GM12878 (cell line): ENCODE measurements around the gene ZXDC. TPM values are rescaled to one million over a fixed set of nuclear protein-coding genes. Genes with fewer than 3 reads are reported as not detected.

ENCODE experiments used
- ATAC-seq: fragments of 200-7000 bp; cut with Tn5 transposase; 3 replicates; pipeline ENCODE4 v1.9.1; 2020; ENCODE audit warnings: mild to moderate bottlenecking, moderate library complexity
- BruUV-seq: library from RNA; stranded (reverse); fragments of 400-500 nt; replicated peaks from 2 replicates; lab custom pipeline; 2021; lab: Mats Ljungman, UMichigan
- CTCF ChIA-PET: fragments of 300-600 bp; sonication (Branson Sonifier 250); formaldehyde crosslinking; extraction: SDS; loops from one replicate; lab custom pipeline; 2021; ENCODE audit warnings: inconsistent platforms; lab: Yijun Ruan, JAX
- POLR2A ChIA-PET: fragments of 350-600 bp; formaldehyde crosslinking; extraction: SDS; loops from one replicate; lab custom pipeline; 2021; ENCODE audit warnings: inconsistent platforms; lab: Charles Lee
- RAD21 ChIA-PET: fragments of 300-600 bp; sonication (Branson Sonifier 250); formaldehyde crosslinking; loops from one replicate; lab custom pipeline; 2023; ENCODE audit warnings: antibody characterized with exemption; ENCODE audit not compliant: unreplicated experiment; lab: Charles Lee
- SMC1A ChIA-PET: fragments of 300-600 bp; sonication (Branson Sonifier 250); formaldehyde crosslinking; loops from one replicate; lab custom pipeline; 2023; ENCODE audit not compliant: unreplicated experiment, uncharacterized antibody; lab: Charles Lee
- DNase-seq: peaks from one replicate; pipeline ENCODE4 v3.0.0-alpha.2; 2011; ENCODE audit warnings: low read depth, low spot score
- FAIRE-seq: peaks from 3 replicates; lab custom pipeline; 2011; peaks lifted over from hg19 to GRCh38; lab: Jason Lieb, UNC
- H2AFZ ChIP-seq: 2 replicates; pipeline ENCODE4 v1.6.0; 2011; ENCODE audit warnings: low read depth, low read length, control low read depth; ENCODE audit not compliant: control insufficient read depth
- H3K27ac ChIP-seq: 2 replicates; pipeline ENCODE4 v1.5.1; 2011; ENCODE audit warnings: control low read depth; ENCODE audit not compliant: control insufficient read depth, insufficient read depth
- H3K27me3 ChIP-seq, 2 experiments: replicated peaks in 1 of 2; 2 replicates each; pipeline versions ENCODE4 v1.6.0 to v1.6.1; 2011; ENCODE audit warnings: low read length in 1 of 2; ENCODE audit not compliant: control insufficient read depth in 2 of 2, insufficient read depth in 2 of 2
- H3K36me3 ChIP-seq, 2 experiments: 2 replicates each; pipeline ENCODE4 v1.5.1; 2011; ENCODE audit warnings: low read length in 1 of 2; ENCODE audit not compliant: control insufficient read depth in 2 of 2, insufficient read depth in 2 of 2
- H3K4me1 ChIP-seq: 2 replicates; pipeline ENCODE4 v1.6.1; 2011; ENCODE audit warnings: mild to moderate bottlenecking, low read length, moderate library complexity, mixed read lengths; ENCODE audit not compliant: control insufficient read depth, insufficient read depth
- H3K4me2 ChIP-seq: 2 replicates; pipeline ENCODE4 v1.6.0; 2011; ENCODE audit warnings: control low read depth; ENCODE audit not compliant: control insufficient read depth, insufficient read depth
- H3K4me3 ChIP-seq: fragments of 200-600 bp; sonication (generic); 2 replicates; pipeline ENCODE4 v1.5.1; 2016
- H3K79me2 ChIP-seq: 2 replicates; pipeline ENCODE4 v1.6.0; 2011; ENCODE audit warnings: low read length; ENCODE audit not compliant: control insufficient read depth, insufficient read depth
- H3K9ac ChIP-seq: 2 replicates; pipeline ENCODE4 v1.8.0; 2011; ENCODE audit warnings: low read length, control low read depth, mixed read lengths; ENCODE audit not compliant: control insufficient read depth, insufficient read depth
- H3K9me3 ChIP-seq: replicated peaks from 3 replicates; pipeline ENCODE4 v1.5.1; 2011; ENCODE audit warnings: mild to moderate bottlenecking, low read length; ENCODE audit not compliant: control insufficient read depth, insufficient read depth
- H4K20me1 ChIP-seq: 2 replicates; pipeline ENCODE4 v1.6.0; 2011; ENCODE audit not compliant: control insufficient read depth, insufficient read depth
- ATF2 ChIP-seq: IDR thresholded peaks from 2 replicates; pipeline ENCODE4 v1.6.1; 2012; ENCODE audit warnings: low read length, inconsistent platforms
- BCL11A ChIP-seq: IDR thresholded peaks from 2 replicates; pipeline ENCODE4 v1.6.1; 2011; ENCODE audit warnings: low read depth, low read length
- BMI1 ChIP-seq: fragments of 450-650 bp; IDR thresholded peaks from 2 replicates; pipeline ENCODE4 v1.6.1; 2016; ENCODE audit warnings: mild to moderate bottlenecking, moderate library complexity, borderline replicate concordance
- BRCA1 ChIP-seq: IDR thresholded peaks from 2 replicates; pipeline ENCODE4 v1.6.1; 2011; ENCODE audit warnings: low read depth, low read length, improper control_type of control experiment
- E4F1 ChIP-seq: fragments of 450-650 bp; IDR thresholded peaks from 2 replicates; pipeline ENCODE4 v1.6.1; 2018; ENCODE audit warnings: borderline replicate concordance, mild to moderate bottlenecking; ENCODE audit not compliant: partially characterized antibody
- HDAC2 ChIP-seq: fragments of 200-600 bp; sonication (generic); IDR thresholded peaks from 2 replicates; pipeline ENCODE4 v1.6.1; 2017
- HDGF ChIP-seq: fragments of 450-650 bp; IDR thresholded peaks from 2 replicates; pipeline ENCODE4 v1.6.1; 2016; ENCODE audit warnings: antibody characterized with exemption
- IKZF2 ChIP-seq, 2 experiments: fragments of 450-650 bp; IDR thresholded peaks; 2 replicates each; pipeline ENCODE4 v1.6.1; 2017; ENCODE audit warnings: mild to moderate bottlenecking in 2 of 2, moderate library complexity in 2 of 2
- IRF4 ChIP-seq: IDR thresholded peaks from 2 replicates; pipeline ENCODE4 v1.6.1; 2011; ENCODE audit warnings: low read depth, low read length
- KAT2A ChIP-seq: conservative IDR thresholded peaks from 2 replicates; pipeline ENCODE4 v1.6.1; 2011; ENCODE audit warnings: low read depth, low read length; ENCODE audit not compliant: control insufficient read depth
- KDM1A ChIP-seq: fragments of 200-600 bp; sonication (generic); IDR thresholded peaks from 2 replicates; pipeline ENCODE4 v1.6.1; 2016; ENCODE audit warnings: borderline replicate concordance
- MEF2A ChIP-seq: IDR thresholded peaks from 2 replicates; pipeline ENCODE4 v1.6.1; 2011; ENCODE audit warnings: low read depth, mild to moderate bottlenecking, low read length, moderate library complexity; ENCODE audit not compliant: insufficient read depth
- MTA3 ChIP-seq: IDR thresholded peaks from 2 replicates; pipeline ENCODE4 v1.6.1; 2012; ENCODE audit warnings: low read length, inconsistent platforms, borderline replicate concordance
- PAX5 ChIP-seq: IDR thresholded peaks from 2 replicates; pipeline ENCODE4 v1.6.1; 2011; ENCODE audit warnings: low read depth, low read length, borderline replicate concordance
- POU2F2 ChIP-seq: IDR thresholded peaks from 3 replicates; pipeline ENCODE4 v1.6.1; 2011; ENCODE audit warnings: low read depth, mild to moderate bottlenecking, low read length, borderline replicate concordance
- SMAD1 ChIP-seq: fragments of 450-650 bp; IDR thresholded peaks from 2 replicates; pipeline ENCODE4 v1.6.1; 2018; ENCODE audit warnings: mild to moderate bottlenecking, low read depth; ENCODE audit not compliant: partially characterized antibody
- TCF12 ChIP-seq: IDR thresholded peaks from 2 replicates; pipeline ENCODE4 v1.6.1; 2011; ENCODE audit warnings: low read depth, mild to moderate bottlenecking, low read length
- ZNF622 ChIP-seq: fragments of 450-650 bp; IDR thresholded peaks from 2 replicates; pipeline ENCODE4 v1.6.1; 2017; ENCODE audit warnings: mild to moderate bottlenecking, inconsistent platforms
- ZSCAN29 ChIP-seq: fragments of 450-650 bp; IDR thresholded peaks from 2 replicates; pipeline ENCODE4 v1.6.1; 2017; ENCODE audit warnings: mild to moderate bottlenecking, moderate library complexity
- WGBS: methylation state at CpG from one replicate; pipeline ENCODE4 v1.1.6; 2016; ENCODE audit warnings: low lambda C conversion rate; ENCODE audit not compliant: insufficient replicate concordance, insufficient coverage; ENCODE audit errors: missing lambda C conversion rate; 5-methylcytosine and 5-hydroxymethylcytosine counted together
- in situ Hi-C: fragments of 300-500 bp; cut with MboI; formaldehyde crosslinking; loops from 9 replicates; pipeline ENCODE4 v1.14.3; 2018; ENCODE audit warnings: mixed read lengths
- intact Hi-C: fragments of 100-400 bp; cut with micrococcal nuclease; formaldehyde crosslinking; loops from one replicate; pipeline ENCODE4 v1.14.2; 2022; ENCODE audit not compliant: unreplicated experiment
- polyA plus RNA-seq, 11 experiments: library from polyadenylated mRNA; depleted of rRNA in 4 of 11; unstranded in 6 of 11; stranded (reverse) in 5 of 11; fragments of >200 nt; fragmentation: Nextera tagmentation in 4 of 11; fragmentation: Illumina TruSeq in 1 of 11; extraction: Ambion mirVana in 4 of 11; extraction: Trizol in 1 of 11; gene quantifications; 1 replicate in 1 of 11; 2 replicates in 10 of 11; pipeline versions ENCODE4 v1.2.1 to v1.2.3, GENCODE V29; 2011 to 2016; ENCODE audit warnings: inconsistent platforms in 2 of 11, missing spikeins in 2 of 11, low read depth in 1 of 11
- total RNA-seq, 4 experiments: library from RNA; depleted of rRNA in 3 of 4; stranded (reverse); fragments of >200 nt in 3 of 4; fragmentation: Illumina TruSeq in 1 of 4; extraction: Trizol in 1 of 4; gene quantifications; 2 replicates each; pipeline versions ENCODE4 v1.2.1 to v1.2.3, GENCODE V29; 2013 to 2021

The ZXDC gene
- total and polyA plus RNA-seq, 10 of the 15 experiments (the other 5 are each of a cell fraction or from before 2014, with no cell fraction given) = 0.72 to 15.3 (median 8.5) TPM

DNA sequence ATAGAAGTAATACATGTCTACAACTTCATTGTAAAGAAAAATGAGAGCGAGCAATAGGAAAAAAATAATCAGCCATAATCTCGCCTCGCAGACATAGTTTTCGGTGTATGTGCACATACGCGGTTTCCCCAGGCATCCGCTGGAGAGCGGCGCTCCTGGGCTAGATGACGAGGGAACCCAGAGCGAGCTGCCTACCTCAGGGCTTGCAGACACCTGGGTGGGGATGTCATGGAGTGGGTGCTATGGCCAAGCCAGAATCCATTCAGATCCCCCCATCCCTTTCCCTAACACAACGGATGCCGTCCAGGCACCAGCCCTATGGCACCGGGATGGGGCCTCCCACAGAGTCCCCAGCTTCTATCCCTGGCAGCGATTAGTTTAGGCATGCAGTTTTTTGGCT lies 85.5 kb downstream of the ZXDC start:
- DNase-seq (no peak), FAIRE-seq (no peak)
- Histone ChIP-seq H3K4me1 (peaks cover 13% of the 10 kb centered on the region), H3K9me3 (no peaks in the 10 kb centered on the region), H3K4me2 (no peak overlapping the region), H3K9ac (no peak overlapping the region), H3K79me2 (no peaks in the 10 kb centered on the region), H3K4me3 (no peak overlapping the region), H3K27ac (no peak overlapping the region), H3K36me3 (no peaks in the 10 kb centered on the region)
- in situ Hi-C loops = loop anchor here (10.0 to 25.0 kb wide), 2 partner anchors 103 to 255 kb away; no protein-coding TSS in a partner anchor
- ChIA-PET RAD21 (interaction anchor here (1.4 kb wide), 1 partner anchor 461 kb away, joined by 3 read pairs; no protein-coding TSS in a partner anchor), POLR2A (no interaction called here), CTCF (interaction anchor here (0.6 to 1.6 kb wide), 3 partner anchors 23 to 85 kb away, joined by 3 to 5 read pairs (median 3); no protein-coding TSS in a partner anchor)
- no peak for TF ChIP-seq HDGF
- TF ChIP-seq POU2F2 = no peak
- TF ChIP-seq MEF2A = no peak
- TF ChIP-seq ZSCAN29 = no peak
- TF ChIP-seq MTA3 = no peak
- TF ChIP-seq IRF4 = no peak
- TF ChIP-seq BCL11A = no peak
- no peak for TF ChIP-seq ZNF622
- TF ChIP-seq PAX5 = no peak
- TF ChIP-seq BMI1 = no peak
- no peak for TF ChIP-seq KAT2A
- TF ChIP-seq HDAC2 = no peak
- TF ChIP-seq SMAD1 = no peak
- no peak for TF ChIP-seq TCF12
- no peak for TF ChIP-seq KDM1A
- TF ChIP-seq ATF2 = no peak
- no peak for TF ChIP-seq E4F1
- no peak for TF ChIP-seq BRCA1
- no peak for TF ChIP-seq IKZF2 (IDR thresholded peaks at IDR 0.05)
- TF ChIP-seq, all 136 proteins: peak for 0
- intact Hi-C loops = no loop called here
- no TSS peak for BruUV-seq
- H3K27me3 ChIP-seq = peaks cover 0 to 3% of the 10 kb centered on the region in 2 experiments; a peak in 2 of 4 replicates
- H4K20me1 ChIP-seq = no peaks in the 10 kb centered on the region
- H2AFZ ChIP-seq = no peak overlapping the region
- no peak for ATAC-seq
- 73% methylated on average over 15 of the region's 15 CpGs for WGBS
- SMC1A ChIA-PET = no interaction called here
